Activated CD4-positive, alpha-beta T cell treated with anti-CD3 and anti-CD28 coated beads, Interleukin-2, amount 50 U/mL, for 24 hours (primary cell): Measurements from ENCODE around the gene TBC1D32.
"Not testable (repeated sequence)": the region's sequence is repeated elsewhere in the genome, so short reads cannot be mapped to it uniquely, and the experiment has no call there.

ENCODE experiments used
- DNase-seq, 2 donors: peaks; one replicate each; pipeline ENCODE4 v3.0.0-alpha.2; 2020; ENCODE audit warnings: low read depth in 1 of 2, low spot score in 1 of 2

Gene TBC1D32

GRCh38 chr6:121142093-121142492 is 192.2 kb downstream of the TBC1D32 start:
- no peak for DNase-seq

GRCh38 chr6:121135425-121135824 is 198.9 kb downstream of the TBC1D32 start:
- no peak for DNase-seq

GRCh38 chr6:121134922-121135321 is 199.4 kb downstream of the TBC1D32 start:
- DNase-seq, result no peak

- DNase-seq, result no peak
Observed at GRCh38 chr6:121124600-121124999, 209.7 kb downstream of the TBC1D32 start.

GRCh38 chr6:121112356-121112755 is 221.9 kb downstream of the TBC1D32 start:
- DNase-seq, result no peak

GRCh38 chr6:121110733-121111132 is 223.5 kb downstream of the TBC1D32 start:
- DNase-seq, result no peak

GRCh38 chr6:121106962-121107361 is 227.3 kb downstream of the TBC1D32 start:
- DNase-seq, result no peak

GRCh38 chr6:121105461-121105860 is 228.8 kb downstream of the TBC1D32 start:
- DNase-seq, result no peak

- DNase-seq, result no peak
Observed at GRCh38 chr6:121093928-121094327, 240.4 kb downstream of the TBC1D32 start.

- no peak for DNase-seq
Observed at GRCh38 chr6:121090492-121090891, 243.8 kb downstream of the TBC1D32 start.

- DNase-seq, result no peak
Observed at GRCh38 chr6:121086876-121087275, 247.4 kb downstream of the TBC1D32 start.

- no peak for DNase-seq
Observed at GRCh38 chr6:121076119-121076518, 258.2 kb downstream of the TBC1D32 start.

- not testable (repeated sequence) for DNase-seq
Observed at GRCh38 chr6:121068749-121069148, 265.5 kb downstream of the TBC1D32 start.

- DNase-seq, result no peak
Observed at GRCh38 chr6:121067381-121067780, 266.9 kb downstream of the TBC1D32 start.

GRCh38 chr6:121064345-121064744 is 269.9 kb downstream of the TBC1D32 start:
- no peak for DNase-seq

GRCh38 chr6:121055572-121056163 is 278.6 kb downstream of the TBC1D32 start:
- DNase-seq, result peak in 1 of 2 donors; percentile 4

- not testable (repeated sequence) for DNase-seq
Observed at GRCh38 chr6:121048593-121048992, 285.7 kb downstream of the TBC1D32 start.

- not testable (repeated sequence) for DNase-seq
Observed at GRCh38 chr6:121044905-121045304, 289.4 kb downstream of the TBC1D32 start.

GRCh38 chr6:121043706-121044105 is 290.6 kb downstream of the TBC1D32 start:
- not testable (repeated sequence) for DNase-seq

- DNase-seq, result not testable (repeated sequence)
Observed at GRCh38 chr6:121043211-121043610, 291.1 kb downstream of the TBC1D32 start.

GRCh38 chr6:121042766-121043165 is 291.5 kb downstream of the TBC1D32 start:
- no peak for DNase-seq

- no peak for DNase-seq
Observed at GRCh38 chr6:121040831-121041230, 293.4 kb downstream of the TBC1D32 start.

- no peak for DNase-seq
Observed at GRCh38 chr6:121033091-121033490, 301.2 kb downstream of the TBC1D32 start.
